GM23248 (cell line): ENCODE results near the gene ATP1A3. TPM values are rescaled to one million over a fixed set of nuclear protein-coding genes. Genes with fewer than 3 reads are reported as not detected.

ENCODE experiments used
- DNase-seq: peaks from one replicate; pipeline ENCODE4 v3.0.0-alpha.2; 2015
- H2AFZ ChIP-seq: fragments of 200-600 bp; sonication (generic); 2 replicates; pipeline ENCODE4 v1.6.1; 2016; ENCODE audit warnings: antibody characterized with exemption
- H3F3A ChIP-seq: fragments of 200-600 bp; sonication (generic); 2 replicates; pipeline ENCODE4 v1.6.1; 2016; ENCODE audit warnings: mild to moderate bottlenecking, antibody characterized with exemption, mixed run types; ENCODE audit not compliant: insufficient read depth
- H3K27ac ChIP-seq: fragments of 200-600 bp; sonication (generic); 2 replicates; pipeline ENCODE4 v1.5.1; 2016; ENCODE audit warnings: mild to moderate bottlenecking
- H3K27me3 ChIP-seq: fragments of 200-600 bp; sonication (generic); replicated peaks from 2 replicates; pipeline ENCODE4 v1.6.1; 2016; ENCODE audit warnings: mild to moderate bottlenecking; ENCODE audit not compliant: insufficient read depth
- H3K36me3 ChIP-seq: fragments of 200-600 bp; sonication (generic); 2 replicates; pipeline ENCODE4 v1.6.1; 2016; ENCODE audit warnings: low read depth, mild to moderate bottlenecking
- H3K4me1 ChIP-seq: fragments of 200-600 bp; sonication (generic); 2 replicates; pipeline ENCODE4 v1.6.1; 2016; ENCODE audit warnings: mild to moderate bottlenecking; ENCODE audit not compliant: insufficient read depth
- H3K4me2 ChIP-seq: fragments of 200-600 bp; sonication (generic); one replicate; pipeline ENCODE4 v1.6.1; 2016; ENCODE audit warnings: mild to moderate bottlenecking; ENCODE audit not compliant: unreplicated experiment
- H3K4me3 ChIP-seq: fragments of 200-600 bp; sonication (generic); 2 replicates; pipeline ENCODE4 v1.5.1; 2016; ENCODE audit warnings: mild to moderate bottlenecking
- H3K79me2 ChIP-seq: fragments of 200-600 bp; sonication (generic); 2 replicates; pipeline ENCODE4 v1.6.1; 2016; ENCODE audit warnings: mild to moderate bottlenecking; ENCODE audit not compliant: insufficient read depth
- H3K9ac ChIP-seq: fragments of 200-600 bp; sonication (generic); 2 replicates; pipeline ENCODE4 v1.6.1; 2016; ENCODE audit warnings: mild to moderate bottlenecking
- H3K9me2 ChIP-seq: fragments of 200-600 bp; sonication (generic); 2 replicates; pipeline ENCODE4 v1.6.1; 2016; ENCODE audit warnings: mixed run types, mild to moderate bottlenecking, moderate library complexity; ENCODE audit not compliant: insufficient read depth
- H3K9me3 ChIP-seq: fragments of 200-600 bp; sonication (generic); one replicate; pipeline ENCODE4 v1.6.1; 2017; ENCODE audit warnings: low read depth
- H4K20me1 ChIP-seq: fragments of 200-600 bp; sonication (generic); 2 replicates; pipeline ENCODE4 v1.6.0; 2016; ENCODE audit not compliant: insufficient read depth
- EZH2 ChIP-seq: fragments of 200-600 bp; sonication (generic); IDR thresholded peaks from 2 replicates; pipeline ENCODE4 v1.6.1; 2018; ENCODE audit warnings: antibody characterized with exemption, mild to moderate bottlenecking; ENCODE audit not compliant: insufficient read depth, poor library complexity, severe bottlenecking
- EZH2phosphoT487 ChIP-seq: fragments of 200-600 bp; sonication (generic); IDR thresholded peaks from 2 replicates; pipeline ENCODE4 v1.6.1; 2018; ENCODE audit warnings: antibody characterized with exemption, moderate library complexity, mild to moderate bottlenecking, low read depth; ENCODE audit not compliant: insufficient read depth
- WGBS, 2 experiments: methylation state at CpG; one replicate each; pipeline ENCODE4 v1.1.6; 2015 to 2017; ENCODE audit warnings: low lambda C conversion rate in 2 of 2, low coverage in 1 of 2; ENCODE audit errors: missing lambda C conversion rate in 2 of 2; 5-methylcytosine and 5-hydroxymethylcytosine counted together
- in situ Hi-C: fragments of 300-500 bp; cut with MboI; formaldehyde crosslinking; loops from 2 replicates; pipeline ENCODE4 v1.15.0; 2020
- polyA plus RNA-seq: library from polyadenylated mRNA; unstranded; fragments of >200 nt; fragmentation: Nextera tagmentation; extraction: Ambion mirVana; gene quantifications from 2 replicates; pipeline ENCODE4 v1.2.1, GENCODE V29; 2016
- total RNA-seq: library from RNA; depleted of rRNA; stranded (reverse); fragments of >200 nt; shearing (Covaris generic); gene quantifications from 2 replicates; pipeline ENCODE4 v1.2.3, GENCODE V29; 2014; rRNA removed

ATP1A3 gene
- total and polyA plus RNA-seq, 2 experiments from 2014 or later = 0.11 to 0.36 TPM

- Histone ChIP-seq H3K4me1 (no peaks in the 10 kb centered on the region), H3K9me2 (no peaks in the 10 kb centered on the region), H2AFZ (no peak overlapping the region), H3K9ac (no peak overlapping the region), H3K27ac (no peak overlapping the region), H4K20me1 (no peaks in the 10 kb centered on the region), H3K36me3 (no peaks in the 10 kb centered on the region), H3K79me2 (no peaks in the 10 kb centered on the region), H3F3A (no peaks in the 10 kb centered on the region), H3K27me3 (peaks cover 52% of the 10 kb centered on the region), H3K4me2 (no peak overlapping the region), H3K4me3 (no peak overlapping the region), H3K9me3 (no peaks in the 10 kb centered on the region)
- in situ Hi-C loops = no loop called here
- no peak for DNase-seq
- TF ChIP-seq EZH2phosphoT487 = no peak
- TF ChIP-seq EZH2 = no peak
- whole genome bisulfite sequencing, 2 experiments = 28 to 40% methylated on average over 12 of the region's 12 CpGs
These were observed 76.4 kb downstream of the ATP1A3 start for GRCh38 chr19:41917676-41918075.

Other genes starting within 250 kb of the ATP1A3 start
- gene CEACAM6, start 238.7 kb downstream of the ATP1A3 start, total RNA-seq = not detected in 2 replicates
- gene CEACAM6, start 238.7 kb downstream of the ATP1A3 start, polyA plus RNA-seq = not detected in 2 replicates
- gene CEACAM3, start 197.6 kb downstream of the ATP1A3 start, total RNA-seq = not detected in 2 replicates
- not detected in 2 replicates for gene CEACAM3, start 197.6 kb downstream of the ATP1A3 start, polyA plus RNA-seq
- gene LYPD4, start 149.5 kb downstream of the ATP1A3 start, total RNA-seq = not detected in 2 replicates
- gene LYPD4, start 149.5 kb downstream of the ATP1A3 start, polyA plus RNA-seq = not detected in 2 replicates
- gene DMRTC2, start 149.2 kb downstream of the ATP1A3 start, total RNA-seq = not detected in 2 replicates
- gene DMRTC2, start 149.2 kb downstream of the ATP1A3 start, polyA plus RNA-seq = not detected in 2 replicates
- gene RPS19, start 134.0 kb downstream of the ATP1A3 start, total RNA-seq = 296 and 881 TPM in 2 replicates
- 2,308 and 2,316 TPM in 2 replicates for gene RPS19, start 134.0 kb downstream of the ATP1A3 start, polyA plus RNA-seq
- not detected in 2 replicates for gene CD79A, start 117.0 kb downstream of the ATP1A3 start, total RNA-seq
- 0.49 TPM in 1 of 2 replicates, not detected in the other for gene CD79A, start 117.0 kb downstream of the ATP1A3 start, polyA plus RNA-seq
- 44.6 and 46.2 TPM in 2 replicates for gene ARHGEF1, start 111.0 kb downstream of the ATP1A3 start, total RNA-seq
- 44.3 and 49.6 TPM in 2 replicates for gene ARHGEF1, start 111.0 kb downstream of the ATP1A3 start, polyA plus RNA-seq
- gene ERFL, start 65.8 kb downstream of the ATP1A3 start, total RNA-seq = not detected in 2 replicates
- not detected in 2 replicates for gene ERFL, start 65.8 kb downstream of the ATP1A3 start, polyA plus RNA-seq
- 294 and 405 TPM in 2 replicates for gene RABAC1, start 34.9 kb downstream of the ATP1A3 start, total RNA-seq
- gene RABAC1, start 34.9 kb downstream of the ATP1A3 start, polyA plus RNA-seq = 470 and 473 TPM in 2 replicates
- gene GRIK5, start 76.0 kb upstream of the ATP1A3 start, total RNA-seq = not detected in 2 replicates
- not detected in 2 replicates for gene GRIK5, start 76.0 kb upstream of the ATP1A3 start, polyA plus RNA-seq
- 16.1 and 19.5 TPM in 2 replicates for gene ZNF574, start 81.9 kb upstream of the ATP1A3 start, total RNA-seq
- 14.8 and 16.6 TPM in 2 replicates for gene ZNF574, start 81.9 kb upstream of the ATP1A3 start, polyA plus RNA-seq
- 0.38 and 1.5 TPM in 2 replicates for gene POU2F2, start 138.2 kb upstream of the ATP1A3 start, total RNA-seq
- 3.0 and 4.6 TPM in 2 replicates for gene POU2F2, start 138.2 kb upstream of the ATP1A3 start, polyA plus RNA-seq
- gene DEDD2, start 223.4 kb upstream of the ATP1A3 start, total RNA-seq = 27.8 and 34.7 TPM in 2 replicates
- 21.1 and 22.5 TPM in 2 replicates for gene DEDD2, start 223.4 kb upstream of the ATP1A3 start, polyA plus RNA-seq
- 7.8 and 8.7 TPM in 2 replicates for gene ZNF526, start 226.1 kb upstream of the ATP1A3 start, total RNA-seq
- gene ZNF526, start 226.1 kb upstream of the ATP1A3 start, polyA plus RNA-seq = 10.2 and 10.5 TPM in 2 replicates
- 23.1 and 33.4 TPM in 2 replicates for gene GSK3A, start 248.4 kb upstream of the ATP1A3 start, total RNA-seq
- gene GSK3A, start 248.4 kb upstream of the ATP1A3 start, polyA plus RNA-seq = 13.0 and 13.1 TPM in 2 replicates